GF-D8 (cell line): ENCODE results near the gene LRRC46.

Experiments
- DNase-seq: peaks from one replicate; lab custom pipeline; 2025; lab: John Stamatoyannopoulos, UW

LRRC46 gene

GRCh38 chr17:47830396-47831002, 971 bp upstream of the LRRC46 start:
- DNase-seq, result no peak

GRCh38 chr17:47831934-47832327, 461 bp downstream of the LRRC46 start:
- DNase-seq, result no peak

- no peak for DNase-seq
Measured at GRCh38 chr17:47834756-47835155, 3.3 kb downstream of the LRRC46 start.

GRCh38 chr17:47836601-47837000, 5.1 kb downstream of the LRRC46 start:
- DNase-seq, result no peak

- no peak for DNase-seq
Measured at GRCh38 chr17:47837401-47838039, 6.0 kb downstream of the LRRC46 start.

GRCh38 chr17:47838636-47839035, 7.2 kb downstream of the LRRC46 start:
- DNase-seq, result no peak

- no peak for DNase-seq
Measured at GRCh38 chr17:47839071-47839470, 7.6 kb downstream of the LRRC46 start.

GRCh38 chr17:47840001-47840741, 8.7 kb downstream of the LRRC46 start:
- no peak for DNase-seq

GRCh38 chr17:47840742-47841487, 9.4 kb downstream of the LRRC46 start, which contains the start of gene SCRN2:
Gene SCRN2, minus strand, starts transcription at chr17:47841273. Its CDS starts 430 bp downstream, at chr17:47840843.
- peak; percentile 57 for DNase-seq

- no peak for DNase-seq
Measured at GRCh38 chr17:47841488-47842291, 10.2 kb downstream of the LRRC46 start.

GRCh38 chr17:47843391-47843730, 11.9 kb downstream of the LRRC46 start:
- DNase-seq, result no peak

- no peak for DNase-seq
Measured at GRCh38 chr17:47844227-47844626, 12.8 kb downstream of the LRRC46 start.

- DNase-seq, result no peak
Measured at GRCh38 chr17:47844814-47845715, 13.6 kb downstream of the LRRC46 start.

- no peak for DNase-seq
Measured at GRCh38 chr17:47845716-47846075, 14.2 kb downstream of the LRRC46 start.

GRCh38 chr17:47846716-47847340, 15.4 kb downstream of the LRRC46 start:
- no peak for DNase-seq

GRCh38 chr17:47847341-47848197, 16.1 kb downstream of the LRRC46 start:
- DNase-seq, result no peak

GRCh38 chr17:47848198-47848513, 16.7 kb downstream of the LRRC46 start:
- no peak for DNase-seq

- no peak for DNase-seq
Measured at GRCh38 chr17:47850373-47850691, 18.9 kb downstream of the LRRC46 start.

- no peak for DNase-seq
Measured at GRCh38 chr17:47850692-47851573, 19.5 kb downstream of the LRRC46 start, which contains the start of gene SP6. Gene SP6, minus strand, starts transcription at chr17:47851163. Its CDS starts 2,734 bp downstream, at chr17:47848429.
